Skin epidermis (tissue), 12 donors: ENCODE measurements around the gene PRR23B.
"Not testable (repeated sequence)": the region's sequence is repeated elsewhere in the genome, so short reads cannot be mapped to it uniquely, and the experiment has no call there.

Experiments used
- H3K27ac ChIP-seq, 21 experiments: fragments of 200-600 bp; sonication (generic) in 11 of 21; one replicate each; pipeline ENCODE4 v1.5.0; 2020; ENCODE audit warnings: mild to moderate bottlenecking in 3 of 21, inconsistent platforms in 2 of 21, moderate library complexity in 2 of 21
- H3K4me3 ChIP-seq, 7 experiments: fragments of 200-600 bp; sonication (generic) in 2 of 7; one replicate each; pipeline ENCODE4 v1.5.0; 2020; ENCODE audit warnings: inconsistent platforms in 2 of 7, mild to moderate bottlenecking in 2 of 7, moderate library complexity in 1 of 7

PRR23B gene

DNA sequence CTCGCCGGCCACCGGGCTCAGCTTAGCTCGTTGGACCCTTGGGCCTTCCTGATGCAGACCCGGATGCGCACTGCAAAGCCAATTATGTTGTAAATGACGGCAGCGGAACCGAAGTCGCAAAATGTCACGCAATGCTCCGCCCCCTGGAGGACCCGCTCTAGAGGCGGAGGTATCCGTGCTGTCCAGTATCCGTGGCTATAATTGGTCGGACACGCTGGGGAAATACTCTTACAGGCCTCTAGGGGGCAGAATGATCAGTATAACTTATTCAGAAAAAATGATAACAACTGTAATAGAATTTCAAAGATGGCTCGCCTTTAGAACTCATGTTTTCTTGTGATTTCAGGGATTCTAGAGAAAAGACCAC lies at the start of gene PRR23B:
PRR23B (minus strand) TSS at position 59 of the 367 bp plus-strand sequence. CDS start 265 bp downstream, outside the sequence.
- no peak within 1 kb of the TSS for H3K4me3 ChIP-seq
- H3K27ac ChIP-seq: no peak within 1 kb of the TSS

DNA sequence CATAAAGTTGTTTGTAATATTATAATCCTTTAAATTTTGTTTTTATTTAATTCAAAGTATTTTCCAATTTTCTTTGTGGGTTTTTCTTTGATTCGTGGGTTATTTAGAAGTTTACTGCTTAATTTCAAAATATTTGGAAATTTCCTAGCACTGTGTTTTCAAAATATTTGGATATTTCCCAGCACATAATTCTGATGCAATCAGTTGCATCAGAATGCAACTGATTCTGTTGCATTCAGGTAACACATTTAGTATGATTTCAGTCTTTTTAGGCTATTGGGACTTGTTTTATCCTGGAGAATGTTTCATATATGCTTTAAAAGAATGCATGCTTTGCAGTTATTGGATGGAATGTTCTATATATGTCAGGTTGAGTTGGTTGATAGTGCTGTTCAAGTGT lies 42.2 kb upstream of the PRR23B start:
- no peak overlapping the region for H3K4me3 ChIP-seq
- no peak overlapping the region for H3K27ac ChIP-seq

- H3K4me3 ChIP-seq: no peak overlapping the region
- no peak overlapping the region for H3K27ac ChIP-seq
These were observed 32.3 kb upstream of the PRR23B start for GRCh38 chr3:139052802-139053600.

DNA sequence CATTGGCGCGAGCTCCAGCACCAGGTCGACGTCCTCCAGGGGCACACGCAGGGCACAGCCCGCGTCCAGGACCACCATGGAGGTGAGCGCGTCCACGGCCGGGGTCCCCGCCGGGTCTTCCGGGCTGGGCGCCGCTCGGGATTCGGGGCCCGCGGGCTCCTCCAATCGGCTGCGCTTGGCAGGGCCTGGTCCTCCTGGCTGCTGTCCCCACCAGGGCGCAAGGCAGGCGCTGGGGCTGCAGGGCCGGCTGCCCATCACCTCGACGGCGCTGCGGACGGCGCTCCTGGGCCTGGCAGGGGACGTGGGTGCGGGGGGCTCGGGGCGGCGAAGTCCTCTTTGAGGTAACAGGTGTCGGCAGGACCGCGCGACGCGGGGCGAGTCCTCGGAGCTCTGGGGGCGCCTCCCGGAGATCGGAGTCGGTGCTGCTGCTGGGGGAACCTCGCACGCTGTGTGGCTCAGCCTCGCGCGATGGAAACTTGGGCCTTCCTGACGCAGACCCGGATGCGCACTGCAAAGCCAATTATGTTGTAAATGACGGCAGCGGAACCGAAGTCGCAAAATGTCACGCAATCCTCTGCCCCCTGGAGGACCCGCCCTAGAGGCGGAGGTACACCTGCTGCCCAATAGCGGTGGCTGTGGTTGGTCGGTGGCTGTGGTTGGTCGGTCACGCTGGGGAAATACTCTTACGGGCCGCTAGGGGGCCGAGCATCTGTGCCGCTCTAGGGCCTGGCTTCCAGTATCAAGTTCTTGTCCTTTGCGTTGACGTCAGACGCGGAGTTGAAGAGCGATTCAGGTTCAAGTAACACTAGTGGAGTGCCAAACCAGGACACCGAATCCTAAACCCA lies 23.9 kb upstream of the PRR23B start, which contains the start of gene PRR23C:
PRR23C (minus strand) TSS at position 527 of the 845 bp plus-strand sequence; CDS start at position 255, 272 bp downstream.
- no peak within 1 kb of the TSS for H3K4me3 ChIP-seq
- no peak within 1 kb of the TSS for H3K27ac ChIP-seq

- Histone ChIP-seq H3K4me3 (no peak overlapping the region), H3K27ac (no peak overlapping the region)
These were observed 23.0 kb upstream of the PRR23B start for GRCh38 chr3:139043554-139044365.

GRCh38 chr3:139037478-139037877 lies 16.8 kb upstream of the PRR23B start:
- H3K27ac ChIP-seq: no peak overlapping the region
- no peak overlapping the region for H3K4me3 ChIP-seq

- Histone ChIP-seq H3K27ac (no peak overlapping the region), H3K4me3 (no peak overlapping the region)
These were observed 11.7 kb upstream of the PRR23B start for GRCh38 chr3:139032326-139033002.

- H3K27ac ChIP-seq, H3K4me3 ChIP-seq: not testable (repeated sequence)
These were observed 9.8 kb upstream of the PRR23B start for GRCh38 chr3:139030576-139030975.

- no peak overlapping the region for H3K4me3 ChIP-seq
- H3K27ac ChIP-seq: no peak overlapping the region
These were observed 4.2 kb upstream of the PRR23B start for GRCh38 chr3:139024968-139025367.

GRCh38 chr3:139020036-139020867 lies 474 bp downstream of the PRR23B start:
- Histone ChIP-seq H3K27ac (no peak overlapping the region), H3K4me3 (no peak overlapping the region)

DNA sequence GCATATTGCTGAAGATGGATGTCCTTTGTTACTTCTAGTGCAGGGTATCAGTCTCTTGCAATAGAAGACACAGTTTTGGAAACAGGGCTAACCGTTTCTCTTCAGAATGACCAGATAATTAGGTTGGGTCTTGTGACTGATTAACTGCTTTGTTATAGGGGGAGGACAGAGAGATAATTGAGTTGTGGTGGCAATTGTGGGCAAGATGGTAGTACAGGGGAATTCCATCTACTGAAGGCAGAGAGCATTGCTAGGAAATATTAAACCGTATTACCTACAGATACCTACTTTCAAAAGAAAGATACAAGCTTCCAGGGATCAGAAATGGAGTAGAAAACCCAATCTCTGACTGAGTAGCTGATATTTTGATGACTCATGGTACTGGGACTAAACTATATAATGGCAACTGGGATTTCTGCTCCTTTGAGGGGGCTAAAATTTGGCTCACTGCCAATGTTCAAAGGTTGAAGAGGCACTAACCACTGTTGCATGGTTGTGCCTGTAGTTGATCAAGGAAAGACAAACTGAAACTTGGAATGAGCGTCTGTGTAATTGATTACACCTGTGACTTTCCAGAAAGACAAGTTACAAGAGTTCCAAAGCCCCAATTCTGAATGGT lies 4.2 kb downstream of the PRR23B start:
- H3K4me3 ChIP-seq: no peak overlapping the region
- no peak overlapping the region for H3K27ac ChIP-seq

DNA sequence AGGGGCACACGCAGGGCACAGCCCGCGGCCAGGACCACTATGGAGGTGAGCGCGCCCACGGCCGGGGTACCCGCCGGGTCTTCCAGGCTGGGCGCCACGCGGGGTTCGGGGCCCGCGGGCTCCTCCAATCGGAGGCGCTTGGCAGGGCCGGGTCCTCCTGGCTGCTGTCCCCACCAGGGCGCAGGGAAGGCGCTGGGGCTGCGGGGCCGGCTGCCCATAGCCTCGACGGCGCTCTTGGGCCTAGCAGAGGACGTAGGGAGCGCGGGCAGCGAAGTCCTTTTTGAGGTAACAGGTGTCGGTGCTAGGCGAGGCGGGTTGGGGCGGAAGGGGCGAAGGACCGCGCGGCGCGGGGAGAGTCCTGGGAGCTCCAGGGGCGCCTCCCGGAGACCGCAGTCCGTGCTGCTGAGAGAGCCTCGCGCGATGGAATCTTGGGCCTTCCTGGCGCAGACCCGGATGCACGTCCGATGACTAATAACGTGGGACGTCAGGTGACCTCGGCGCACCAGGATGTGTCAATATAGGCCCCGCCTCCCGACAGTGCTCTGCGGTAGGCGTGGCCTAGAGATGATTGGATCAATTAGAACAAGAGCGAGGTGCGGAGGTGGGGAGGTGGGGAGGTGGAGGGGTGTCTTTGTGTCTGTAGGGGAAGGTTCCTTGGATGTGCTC lies 14.5 kb downstream of the PRR23B start, which contains the start of gene PRR23A:
PRR23A (minus strand) TSS at position 218 of the 666 bp plus-strand sequence; CDS start at position 218, 0 bp downstream.
- H3K27ac ChIP-seq: no peak within 1 kb of the TSS
- no peak within 1 kb of the TSS for H3K4me3 ChIP-seq

- Histone ChIP-seq H3K27ac (no peak overlapping the region), H3K4me3 (no peak overlapping the region)
These were observed 15.3 kb downstream of the PRR23B start for GRCh38 chr3:139005356-139005993.

GRCh38 chr3:138995706-138996105 lies 25.0 kb downstream of the PRR23B start:
- H3K27ac ChIP-seq: no peak overlapping the region
- no peak overlapping the region for H3K4me3 ChIP-seq

DNA sequence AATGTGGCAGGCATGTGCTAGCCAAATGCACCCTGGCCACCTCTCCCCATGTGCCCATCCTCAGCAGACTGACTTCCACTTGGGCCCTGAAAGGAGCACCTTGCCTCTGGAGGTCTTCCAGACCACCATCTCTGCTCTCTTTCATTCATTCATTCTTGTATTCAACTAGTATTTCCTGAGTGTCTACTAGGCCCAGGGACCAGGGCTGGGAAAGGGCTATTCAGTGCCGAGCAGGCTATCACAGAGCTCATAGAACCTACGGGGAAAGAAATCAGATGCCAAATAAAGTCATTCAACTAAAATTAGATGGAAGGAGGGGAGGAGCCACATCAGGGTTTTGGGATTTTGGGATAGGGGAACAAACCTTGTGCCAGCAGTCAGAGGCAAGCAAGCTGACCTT lies 33.5 kb downstream of the PRR23B start:
- Histone ChIP-seq H3K27ac (no peak overlapping the region), H3K4me3 (no peak overlapping the region)

- Histone ChIP-seq H3K27ac (no peak overlapping the region), H3K4me3 (no peak overlapping the region)
These were observed 34.8 kb downstream of the PRR23B start for GRCh38 chr3:138985932-138986331.

DNA sequence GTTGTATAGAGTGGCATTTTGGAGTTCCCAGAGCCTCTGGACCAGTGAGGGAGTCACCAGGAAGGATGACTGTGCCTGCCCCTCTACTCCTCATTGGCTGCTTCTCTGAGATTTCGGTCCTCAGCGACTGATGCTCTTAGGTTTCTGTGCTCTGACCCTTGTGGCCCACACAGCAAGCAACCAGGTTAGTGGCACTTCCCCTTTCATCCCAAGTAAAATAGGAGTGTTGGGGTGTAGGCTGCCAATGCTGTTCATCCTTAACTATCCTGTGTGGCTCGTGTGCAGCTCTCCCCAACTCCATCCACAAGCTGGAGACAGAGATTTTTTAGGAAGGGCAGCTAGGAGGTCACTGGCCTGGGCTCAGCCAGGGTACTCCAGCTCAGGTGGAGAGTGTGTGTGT lies 35.9 kb downstream of the PRR23B start:
- Histone ChIP-seq H3K4me3 (no peak overlapping the region), H3K27ac (no peak overlapping the region)
